ENCODE results near the gene MAGEB6B.
"Not testable (repeated sequence)": the region's sequence is repeated elsewhere in the genome, so short reads cannot be mapped to it uniquely, and the experiment has no call there.

MAGEB6B gene, protein sequence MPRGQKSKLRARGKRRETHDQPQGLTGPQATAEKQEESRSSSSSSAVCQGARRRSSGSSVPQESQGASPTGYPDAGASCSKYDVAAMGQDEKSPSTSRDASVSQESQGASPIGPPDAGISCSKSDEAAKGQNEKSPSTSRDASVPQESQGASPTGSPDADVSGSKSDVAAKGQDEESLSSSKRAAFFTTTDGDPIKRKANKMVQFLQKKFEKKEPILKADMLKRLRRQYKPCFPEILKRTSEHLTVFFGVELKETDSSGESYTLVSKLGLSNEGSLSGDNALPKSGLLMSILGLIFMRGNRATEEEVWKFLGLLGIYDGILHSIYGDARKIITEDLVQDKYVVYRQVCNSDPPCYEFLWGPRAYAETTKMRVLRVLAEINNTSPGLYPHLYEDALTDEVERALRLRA

DNA sequence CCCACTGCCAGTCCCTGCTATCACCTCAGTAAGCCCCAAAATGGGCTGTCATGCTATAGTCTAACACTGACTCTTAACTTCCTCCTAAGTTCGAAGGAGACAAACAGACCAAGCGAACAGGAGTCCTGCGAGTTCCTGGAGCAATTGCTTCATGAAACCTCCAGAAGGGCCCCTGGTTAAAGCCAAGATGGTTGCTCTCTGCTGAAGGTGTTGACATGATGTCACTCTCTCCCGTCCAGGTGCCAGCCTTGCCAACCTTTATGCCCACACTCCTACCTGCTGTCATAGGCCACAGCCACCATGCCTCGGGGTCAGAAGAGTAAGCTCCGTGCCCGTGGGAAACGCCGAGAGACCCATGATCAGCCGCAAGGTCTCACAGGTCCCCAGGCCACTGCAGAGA lies at the start of gene MAGEB6B:
MAGEB6B (plus strand) TSS at position 301 of the 400 bp plus-strand sequence; CDS start at position 301, 0 bp downstream.
- DNase-seq: no peak

GRCh38 chrX:26138274-26138673 lies 22.1 kb upstream of the MAGEB6B start, which contains the start of gene MAGEB18:
MAGEB18 (plus strand) TSS chrX:26138343; CDS start chrX:26138986, 643 bp downstream.
- no peak for DNase-seq

DNA sequence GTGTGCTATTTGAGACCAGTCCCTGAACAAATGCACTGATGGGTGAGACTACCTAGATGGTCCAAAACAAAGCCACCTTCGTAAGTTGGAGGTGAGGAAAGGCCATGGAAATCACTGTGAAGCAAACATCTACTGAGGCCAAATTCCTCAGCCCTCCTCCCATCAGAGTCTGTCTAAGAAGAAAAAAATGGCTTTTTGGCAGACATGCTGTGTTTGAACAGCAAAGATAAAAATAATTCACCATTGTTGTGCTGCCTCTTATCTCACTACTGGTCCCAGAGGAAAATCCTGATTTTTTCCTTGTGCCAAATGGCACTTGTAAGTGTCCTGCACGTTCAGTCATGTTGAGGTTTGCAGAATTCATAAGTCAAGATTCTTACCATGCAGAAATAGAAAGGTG lies 14.4 kb upstream of the MAGEB6B start:
- no peak for DNase-seq

- no peak for DNase-seq
Observed at GRCh38 chrX:26192204-26192603, 31.8 kb downstream of the MAGEB6B start, which contains the start of gene MAGEB6. MAGEB6 (plus strand) TSS chrX:26192440; CDS start chrX:26193847, 1,407 bp downstream.

DNA sequence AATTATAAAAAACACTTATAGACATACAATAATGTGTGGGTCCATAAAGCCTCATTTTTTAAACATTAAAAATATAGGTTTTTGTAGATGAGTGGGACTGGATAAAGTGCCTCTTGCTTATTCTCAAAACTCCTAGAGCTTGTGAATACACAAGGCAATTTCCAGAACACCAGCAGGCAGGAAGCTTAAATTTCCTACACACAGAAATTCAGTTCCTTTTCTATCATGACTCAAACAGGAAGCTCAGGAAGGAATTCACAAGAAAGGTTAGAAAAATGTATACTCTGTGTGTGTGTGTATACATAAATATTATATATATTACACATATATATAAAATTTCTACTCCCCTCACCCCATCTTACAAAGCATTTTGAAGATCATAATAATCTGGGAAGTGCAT lies 43.2 kb downstream of the MAGEB6B start:
- DNase-seq: no peak

DNA sequence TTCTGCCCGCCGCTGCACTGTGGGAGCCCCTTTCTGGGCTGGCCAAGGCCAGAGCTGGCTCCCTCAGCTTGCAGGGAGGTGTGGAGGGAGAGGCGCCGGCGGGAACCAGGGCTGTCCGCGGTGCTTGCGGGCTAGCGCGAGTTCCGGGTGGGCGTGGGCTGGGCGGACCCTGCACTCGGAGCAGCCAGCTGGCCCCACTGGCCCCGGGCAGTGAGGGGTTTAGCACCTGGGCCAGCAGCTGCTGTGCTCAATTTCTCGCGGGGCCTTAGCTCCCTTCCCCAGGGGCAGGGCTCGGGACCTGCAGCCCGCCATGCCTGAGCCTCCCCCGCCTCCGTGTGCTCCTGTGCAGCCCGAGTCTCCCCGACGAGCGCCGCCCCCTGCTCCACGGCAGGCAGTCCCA lies 44.3 kb downstream of the MAGEB6B start:
- DNase-seq: not testable (repeated sequence)

- no peak for DNase-seq
Observed at GRCh38 chrX:26208012-26208411, 47.6 kb downstream of the MAGEB6B start.
